Astrocyte (in vitro differentiated cells and primary cell): Measurements from ENCODE around the gene YIF1B.

Experiments used
- EZH2 ChIP-seq: IDR thresholded peaks from 2 replicates; pipeline ENCODE4 v1.6.1; 2012; ENCODE audit warnings: mild to moderate bottlenecking, low read length, inconsistent platforms; ENCODE audit not compliant: insufficient read depth
- TF ChIP-seq, protein P1 (sequence below): IDR thresholded peaks from 2 replicates; pipeline ENCODE4 v1.5.1; 2011; ENCODE audit warnings: low read depth, mild to moderate bottlenecking, inconsistent platforms, low read length, moderate library complexity; ENCODE audit not compliant: insufficient read depth

DNA sequence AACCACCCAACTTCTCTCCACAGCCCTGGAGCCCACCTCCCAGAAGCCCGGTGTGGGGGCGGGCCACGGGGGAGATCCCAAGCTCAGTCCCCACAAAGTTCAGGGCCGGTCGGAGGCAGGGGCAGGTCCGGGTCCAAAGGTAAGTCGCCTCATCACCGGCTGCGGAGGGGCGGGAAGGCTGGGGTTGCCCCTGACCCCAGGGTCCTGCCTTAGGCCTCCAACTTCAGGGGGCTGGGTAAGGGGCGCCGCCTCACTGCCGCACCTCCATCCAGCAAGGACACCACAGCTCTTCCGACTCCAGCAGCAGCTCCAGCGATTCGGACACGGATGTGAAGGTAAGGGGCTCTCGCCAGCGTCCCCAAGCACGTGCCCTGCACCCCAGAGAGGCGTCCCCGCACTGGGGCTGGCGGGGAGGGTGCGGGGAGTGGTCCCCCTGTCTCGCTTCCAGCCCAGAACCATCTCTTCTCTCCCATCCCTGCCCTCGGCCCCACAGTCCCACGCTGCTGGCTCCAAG, 11.3 kb downstream of the YIF1B start:
- TF ChIP-seq, protein P1, sequence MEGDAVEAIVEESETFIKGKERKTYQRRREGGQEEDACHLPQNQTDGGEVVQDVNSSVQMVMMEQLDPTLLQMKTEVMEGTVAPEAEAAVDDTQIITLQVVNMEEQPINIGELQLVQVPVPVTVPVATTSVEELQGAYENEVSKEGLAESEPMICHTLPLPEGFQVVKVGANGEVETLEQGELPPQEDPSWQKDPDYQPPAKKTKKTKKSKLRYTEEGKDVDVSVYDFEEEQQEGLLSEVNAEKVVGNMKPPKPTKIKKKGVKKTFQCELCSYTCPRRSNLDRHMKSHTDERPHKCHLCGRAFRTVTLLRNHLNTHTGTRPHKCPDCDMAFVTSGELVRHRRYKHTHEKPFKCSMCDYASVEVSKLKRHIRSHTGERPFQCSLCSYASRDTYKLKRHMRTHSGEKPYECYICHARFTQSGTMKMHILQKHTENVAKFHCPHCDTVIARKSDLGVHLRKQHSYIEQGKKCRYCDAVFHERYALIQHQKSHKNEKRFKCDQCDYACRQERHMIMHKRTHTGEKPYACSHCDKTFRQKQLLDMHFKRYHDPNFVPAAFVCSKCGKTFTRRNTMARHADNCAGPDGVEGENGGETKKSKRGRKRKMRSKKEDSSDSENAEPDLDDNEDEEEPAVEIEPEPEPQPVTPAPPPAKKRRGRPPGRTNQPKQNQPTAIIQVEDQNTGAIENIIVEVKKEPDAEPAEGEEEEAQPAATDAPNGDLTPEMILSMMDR, result no peak
- TF ChIP-seq EZH2, result no peak
